HuH-7.5 (cell line): Measurements from ENCODE around the gene CARD10.

ENCODE experiments used
- DNase-seq: peaks from one replicate; pipeline ENCODE4 v3.0.0; 2011; ENCODE audit warnings: low spot score

Gene CARD10

GRCh38 chr22:37519268-37520195 is at the start of gene CARD10:
Gene CARD10 (minus strand): TSS chr22:37519415. CDS start chr22:37519200, 215 bp downstream.
- DNase-seq: peak; percentile 74

- no peak for DNase-seq
These were observed 49.3 kb upstream of the CARD10 start for GRCh38 chr22:37568448-37569008.

- DNase-seq: no peak
These were observed 48.8 kb upstream of the CARD10 start for GRCh38 chr22:37568012-37568411.

- peak; percentile 84 for DNase-seq
These were observed 47.9 kb upstream of the CARD10 start for GRCh38 chr22:37566903-37567798.

- no peak for DNase-seq
These were observed 47.2 kb upstream of the CARD10 start for GRCh38 chr22:37566329-37566837.

GRCh38 chr22:37565830-37566229 is 46.6 kb upstream of the CARD10 start:
- no peak for DNase-seq

GRCh38 chr22:37564111-37564711 is 45.0 kb upstream of the CARD10 start:
- DNase-seq: no peak

- no peak for DNase-seq
These were observed 44.2 kb upstream of the CARD10 start for GRCh38 chr22:37563153-37564081.

- no peak for DNase-seq
These were observed 43.0 kb upstream of the CARD10 start for GRCh38 chr22:37562049-37562875.

GRCh38 chr22:37561212-37562048 is 42.2 kb upstream of the CARD10 start:
- DNase-seq: peak; percentile 91

GRCh38 chr22:37560608-37561211 is 41.5 kb upstream of the CARD10 start:
- no peak for DNase-seq

GRCh38 chr22:37559901-37560607 is 40.8 kb upstream of the CARD10 start, which contains the start of gene CDC42EP1:
Gene CDC42EP1 (plus strand): TSS chr22:37560480. CDS start chr22:37566350, 5,870 bp downstream.
- no peak for DNase-seq

GRCh38 chr22:37559521-37559900 is 40.3 kb upstream of the CARD10 start:
- no peak for DNase-seq

- DNase-seq: no peak
These were observed 39.6 kb upstream of the CARD10 start for GRCh38 chr22:37558815-37559214.

- DNase-seq: no peak
These were observed 38.2 kb upstream of the CARD10 start for GRCh38 chr22:37557321-37558001.

GRCh38 chr22:37556710-37557109 is 37.5 kb upstream of the CARD10 start:
- DNase-seq: no peak

- no peak for DNase-seq
These were observed 35.8 kb upstream of the CARD10 start for GRCh38 chr22:37555029-37555428.
